ENCODE measurements around the gene F2. TPM values are rescaled to one million over a fixed set of nuclear protein-coding genes. Genes with fewer than 3 reads are reported as not detected.

Gene F2
- total and polyA plus RNA-seq, 12 donors, result 0.50 to 0.61 TPM; not detected in 10

GRCh38 chr11:46675288-46675851, 43.6 kb upstream of the F2 start:
- intact Hi-C loops (cut with DNase I), result no loop called here
- Histone ChIP-seq H3K4me1 (replicated peaks in 1 of 2) (peaks cover 17 to 27% of the 10 kb centered on the region in 2 donors), H3K27ac (peak overlapping the region; percentile 22 to 89 (median 86)), H3K27me3 (no peaks in the 10 kb centered on the region), H3K36me3 (replicated peaks in 1 of 2) (peaks cover 0 to 70% of the 10 kb centered on the region in 2 donors), H3K9me3 (replicated peaks in 1 of 3) (no peaks in the 10 kb centered on the region), H3K4me3 (no peak overlapping the region)
- TF ChIP-seq CTCF (IDR thresholded peaks at IDR 0.05), result peak in 4 of 6 experiments; percentile 27 to 47 (median 31)
- TF ChIP-seq POLR2A (IDR thresholded peaks at IDR 0.05), result no peak
- peak; percentile 60 to 86 (median 79) for DNase-seq
- 19 to 40% (median 31%) methylated on average over 2 to 4 of the region's 4 CpGs for WGBS, 4 donors

GRCh38 chr11:46675949-46676348, 43.1 kb upstream of the F2 start:
- Histone ChIP-seq H3K27me3 (no peaks in the 10 kb centered on the region), H3K4me3 (no peak overlapping the region), H3K4me1 (replicated peaks in 1 of 2) (peaks cover 17 to 27% of the 10 kb centered on the region in 2 donors), H3K36me3 (replicated peaks in 1 of 2) (peaks cover 0 to 70% of the 10 kb centered on the region in 2 donors), H3K9me3 (replicated peaks in 1 of 3) (no peaks in the 10 kb centered on the region), H3K27ac (peak overlapping the region; percentile 22 to 89 (median 86))
- intact Hi-C loops (cut with DNase I), result no loop called here
- WGBS, 4 donors, result 71 to 80% (median 74%) methylated on average over 7 of the region's 7 CpGs
- DNase-seq, result peak in 1 of 7 donors; percentile 16
- TF ChIP-seq POLR2A (IDR thresholded peaks at IDR 0.05), result no peak
- TF ChIP-seq CTCF (IDR thresholded peaks at IDR 0.05), result no peak

- WGBS, 4 donors, result 79 to 81% (median 80%) methylated on average over 14 to 15 of the region's 15 CpGs
- peaks cover 0 to 70% of the 10 kb centered on the region in 2 donors for H3K36me3 ChIP-seq (replicated peaks in 1 of 2)
Observed at GRCh38 chr11:46676436-46677158, 42.4 kb upstream of the F2 start.

More at GRCh38 chr11:46676436-46677158, 42.4 kb upstream of the F2 start:
- intact Hi-C loops (cut with DNase I), result no loop called here
- peak overlapping the region in 3 of 5 donors; percentile 61 to 88 (median 86) for H3K27ac ChIP-seq
- H3K9me3 ChIP-seq (replicated peaks in 1 of 3), result no peaks in the 10 kb centered on the region
- H3K4me1 ChIP-seq (replicated peaks in 1 of 2), result peaks cover 17 to 27% of the 10 kb centered on the region in 2 donors
- H3K27me3 ChIP-seq, result no peaks in the 10 kb centered on the region
- DNase-seq, result peak in 1 of 7 donors; percentile 38
- no peak for TF ChIP-seq CTCF (IDR thresholded peaks at IDR 0.05)
- no peak for TF ChIP-seq POLR2A (IDR thresholded peaks at IDR 0.05)
- H3K4me3 ChIP-seq, result no peak overlapping the region

All from adrenal gland (tissue), 12 donors.